ENCODE measurements around the gene PTPN6.
A peak's percentile ranks its signal among the peaks of the same experiment; 100 is the strongest.

Gene PTPN6

DNA sequence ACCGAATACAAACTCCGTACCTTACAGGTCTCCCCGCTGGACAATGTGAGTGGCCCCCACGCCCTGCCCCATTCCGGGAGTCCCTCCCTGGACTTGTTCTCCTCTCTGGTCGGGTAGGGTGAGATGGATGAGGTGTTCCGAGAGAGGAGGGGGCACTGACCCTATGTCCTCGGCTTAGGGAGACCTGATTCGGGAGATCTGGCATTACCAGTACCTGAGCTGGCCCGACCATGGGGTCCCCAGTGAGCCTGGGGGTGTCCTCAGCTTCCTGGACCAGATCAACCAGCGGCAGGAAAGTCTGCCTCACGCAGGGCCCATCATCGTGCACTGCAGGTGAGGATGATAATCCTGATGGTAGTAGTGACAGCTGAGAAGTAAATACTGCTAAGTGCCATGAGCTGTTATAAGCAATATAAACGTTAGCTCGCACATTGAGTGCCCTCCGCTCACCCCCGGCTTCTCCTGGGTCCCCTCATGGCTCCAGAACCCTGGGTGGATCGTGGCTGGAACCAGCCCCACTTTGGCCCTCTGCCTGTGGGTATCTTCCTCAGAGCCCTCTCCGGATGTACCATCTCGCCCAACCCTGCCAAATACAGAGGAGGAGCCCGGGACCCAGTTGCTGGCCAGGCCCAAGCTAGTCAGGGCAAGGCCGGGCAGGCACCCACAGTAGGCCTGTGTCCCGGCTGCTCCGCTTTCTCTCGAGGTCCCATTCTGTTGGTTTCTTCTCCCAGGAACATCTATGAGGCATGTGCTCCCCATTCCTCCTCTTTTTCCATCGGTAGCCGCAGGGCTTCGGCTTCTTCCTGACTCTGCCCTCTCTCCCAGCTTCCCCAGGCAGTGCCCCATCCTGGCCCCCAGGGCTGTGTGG lies 6.8 kb downstream of the PTPN6 start:
- no peak for DNase-seq (ENCODE audit: low spot score)
- TF ChIP-seq, protein P1, sequence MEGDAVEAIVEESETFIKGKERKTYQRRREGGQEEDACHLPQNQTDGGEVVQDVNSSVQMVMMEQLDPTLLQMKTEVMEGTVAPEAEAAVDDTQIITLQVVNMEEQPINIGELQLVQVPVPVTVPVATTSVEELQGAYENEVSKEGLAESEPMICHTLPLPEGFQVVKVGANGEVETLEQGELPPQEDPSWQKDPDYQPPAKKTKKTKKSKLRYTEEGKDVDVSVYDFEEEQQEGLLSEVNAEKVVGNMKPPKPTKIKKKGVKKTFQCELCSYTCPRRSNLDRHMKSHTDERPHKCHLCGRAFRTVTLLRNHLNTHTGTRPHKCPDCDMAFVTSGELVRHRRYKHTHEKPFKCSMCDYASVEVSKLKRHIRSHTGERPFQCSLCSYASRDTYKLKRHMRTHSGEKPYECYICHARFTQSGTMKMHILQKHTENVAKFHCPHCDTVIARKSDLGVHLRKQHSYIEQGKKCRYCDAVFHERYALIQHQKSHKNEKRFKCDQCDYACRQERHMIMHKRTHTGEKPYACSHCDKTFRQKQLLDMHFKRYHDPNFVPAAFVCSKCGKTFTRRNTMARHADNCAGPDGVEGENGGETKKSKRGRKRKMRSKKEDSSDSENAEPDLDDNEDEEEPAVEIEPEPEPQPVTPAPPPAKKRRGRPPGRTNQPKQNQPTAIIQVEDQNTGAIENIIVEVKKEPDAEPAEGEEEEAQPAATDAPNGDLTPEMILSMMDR (conservative IDR thresholded peaks at IDR 0.05; ENCODE audit: low read depth): no peak
- POLR2A ChIA-PET (ENCODE audit: low non-redundant PET): interaction anchor here (1.3 kb wide), 1 partner anchor 11 kb away, joined by 5 read pairs; no protein-coding TSS in a partner anchor
- peak overlapping the region; percentile 66 for H3K27ac ChIP-seq
- CTCF ChIA-PET: no interaction called here

- ChIA-PET CTCF (interaction anchor here (0.5 to 1.3 kb wide), 2 partner anchors 14 to 60 kb away, joined by 4 to 5 read pairs; partner anchors contain the start of gene LPCAT3), POLR2A (ENCODE audit: low non-redundant PET) (interaction anchor here (1.3 kb wide), 1 partner anchor 12 kb away, joined by 5 read pairs; no protein-coding TSS in a partner anchor)
- peak overlapping the region; percentile 66 for H3K27ac ChIP-seq
- DNase-seq (ENCODE audit: low spot score): no peak
- TF ChIP-seq, protein P1 (conservative IDR thresholded peaks at IDR 0.05; ENCODE audit: low read depth): no peak
Measured at GRCh38 chr12:6958609-6959057, 7.5 kb downstream of the PTPN6 start.

DNA sequence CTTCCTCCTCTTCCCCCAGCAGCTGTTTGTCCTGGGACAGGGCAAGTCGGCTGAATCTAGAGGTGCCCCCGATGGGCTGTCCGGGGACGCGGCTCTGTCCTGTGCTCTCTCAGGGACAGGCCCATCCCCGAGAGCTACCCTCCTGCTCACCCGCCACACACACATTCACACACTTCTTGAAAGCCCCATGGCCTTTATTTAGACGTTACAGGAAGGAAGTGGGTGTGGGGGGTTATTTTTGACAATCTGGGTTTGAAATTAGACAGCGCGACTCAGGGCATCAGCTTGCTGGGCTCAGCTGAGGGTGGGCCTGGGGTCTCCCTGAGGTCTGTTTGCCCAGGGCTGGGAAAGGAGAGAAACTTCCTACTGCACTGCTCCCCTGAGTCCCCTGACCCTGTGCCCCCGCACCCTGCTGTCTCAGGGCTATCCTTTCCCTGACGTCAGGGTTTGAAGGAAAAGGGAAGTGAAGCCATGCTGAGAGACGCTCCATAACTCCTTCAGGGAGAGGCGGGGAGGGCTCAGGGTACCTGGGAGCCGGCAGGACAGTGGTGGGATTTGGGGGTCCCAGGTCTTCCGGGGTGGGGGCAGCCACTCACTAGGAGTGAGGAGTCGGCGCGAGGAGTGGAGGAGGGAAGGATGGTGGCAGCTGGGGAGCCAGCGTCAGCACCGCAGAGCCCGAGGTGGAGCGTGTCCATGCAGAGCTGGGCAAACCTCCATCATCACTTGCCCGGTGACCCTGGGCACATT lies 8.1 kb downstream of the PTPN6 start:
- ChIA-PET CTCF (interaction anchor here (0.5 to 1.3 kb wide), 3 partner anchors 12 to 59 kb away, joined by 3 to 5 read pairs (median 4); partner anchors contain the start of gene LPCAT3), POLR2A (ENCODE audit: low non-redundant PET) (interaction anchor here (1.3 kb wide), 1 partner anchor 13 kb away, joined by 5 read pairs; no protein-coding TSS in a partner anchor)
- H3K27ac ChIP-seq: peak overlapping the region; percentile 66
- TF ChIP-seq, protein P1 (conservative IDR thresholded peaks at IDR 0.05; ENCODE audit: low read depth): no peak
- DNase-seq (ENCODE audit: low spot score): no peak

GRCh38 chr12:6959805-6960592 lies 8.8 kb downstream of the PTPN6 start:
- no peak for DNase-seq (ENCODE audit: low spot score)
- H3K27ac ChIP-seq: peak overlapping the region; percentile 72
- TF ChIP-seq, protein P1 (conservative IDR thresholded peaks at IDR 0.05; ENCODE audit: low read depth): no peak
- CTCF ChIA-PET: interaction anchor here (0.6 to 2.5 kb wide), 6 partner anchors 8 to 140 kb away, joined by 3 to 5 read pairs (median 3); no protein-coding TSS in a partner anchor
- POLR2A ChIA-PET (ENCODE audit: low non-redundant PET): interaction anchor here (2.4 to 2.7 kb wide), 2 partner anchors 14 to 16 kb away, joined by 12 to 24 read pairs; partner anchors contain the start of genes C12orf57 and RNU7-1

DNA sequence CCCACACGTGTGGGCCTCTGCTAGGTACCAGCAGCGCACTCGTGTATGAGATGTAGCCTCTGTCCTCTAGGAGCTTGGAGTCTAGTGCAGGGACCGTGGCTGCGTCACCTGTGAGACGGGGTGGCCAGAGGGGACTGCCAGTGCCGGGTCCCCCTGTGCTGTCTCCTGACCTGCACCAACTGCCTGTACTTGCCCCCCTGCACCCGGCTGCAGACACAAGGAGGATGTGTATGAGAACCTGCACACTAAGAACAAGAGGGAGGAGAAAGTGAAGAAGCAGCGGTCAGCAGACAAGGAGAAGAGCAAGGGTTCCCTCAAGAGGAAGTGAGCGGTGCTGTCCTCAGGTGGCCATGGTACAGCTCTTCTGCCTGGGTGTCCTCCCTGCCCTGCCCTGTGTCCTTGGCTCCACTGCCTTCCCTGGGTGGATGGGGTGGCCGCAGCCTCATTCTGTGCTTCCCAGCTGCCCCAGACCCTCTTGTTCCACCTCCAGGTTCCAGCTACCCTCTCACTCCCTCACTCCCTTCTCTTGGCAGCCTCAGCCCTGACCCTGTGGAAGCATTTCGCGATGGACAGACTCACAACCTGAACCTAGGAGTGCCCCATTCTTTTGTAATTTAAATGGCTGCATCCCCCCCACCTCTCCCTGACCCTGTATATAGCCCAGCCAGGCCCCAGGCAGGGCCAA lies 9.6 kb downstream of the PTPN6 start:
- DNase-seq (ENCODE audit: low spot score): no peak

More for the DNA sequence above, 9.6 kb downstream of the PTPN6 start:
- TF ChIP-seq, protein P1 (conservative IDR thresholded peaks at IDR 0.05; ENCODE audit: low read depth): no peak
- CTCF ChIA-PET: interaction anchor here (0.6 to 2.5 kb wide), 8 partner anchors 8 to 994 kb away, joined by 3 to 14 read pairs (median 3); partner anchors contain the start of genes C12orf57 and RNU7-1
- POLR2A ChIA-PET (ENCODE audit: low non-redundant PET): interaction anchor here (2.4 to 2.7 kb wide), 2 partner anchors 15 to 17 kb away, joined by 12 to 24 read pairs; partner anchors contain the start of genes C12orf57 and RNU7-1
- H3K27ac ChIP-seq: peak overlapping the region; percentile 72
